GM12878 (cell line): ENCODE data around the gene FAM227B. TPM values are rescaled to one million over a fixed set of nuclear protein-coding genes. Genes with fewer than 3 reads are reported as not detected.

Experiments
- ATAC-seq: fragments of 200-7000 bp; cut with Tn5 transposase; 3 replicates; pipeline ENCODE4 v1.9.1; 2020; ENCODE audit warnings: mild to moderate bottlenecking, moderate library complexity
- BruUV-seq: library from RNA; stranded (reverse); fragments of 400-500 nt; replicated peaks from 2 replicates; lab custom pipeline; 2021; lab: Mats Ljungman, UMichigan
- CTCF ChIA-PET: fragments of 300-600 bp; sonication (Branson Sonifier 250); formaldehyde crosslinking; extraction: SDS; loops from one replicate; lab custom pipeline; 2021; ENCODE audit warnings: inconsistent platforms; lab: Yijun Ruan, JAX
- POLR2A ChIA-PET: fragments of 350-600 bp; formaldehyde crosslinking; extraction: SDS; loops from one replicate; lab custom pipeline; 2021; ENCODE audit warnings: inconsistent platforms; lab: Charles Lee
- RAD21 ChIA-PET: fragments of 300-600 bp; sonication (Branson Sonifier 250); formaldehyde crosslinking; loops from one replicate; lab custom pipeline; 2023; ENCODE audit warnings: antibody characterized with exemption; ENCODE audit not compliant: unreplicated experiment; lab: Charles Lee
- SMC1A ChIA-PET: fragments of 300-600 bp; sonication (Branson Sonifier 250); formaldehyde crosslinking; loops from one replicate; lab custom pipeline; 2023; ENCODE audit not compliant: unreplicated experiment, uncharacterized antibody; lab: Charles Lee
- DNase-seq: peaks from one replicate; pipeline ENCODE4 v3.0.0-alpha.2; 2011; ENCODE audit warnings: low read depth, low spot score
- FAIRE-seq: peaks from 3 replicates; lab custom pipeline; 2011; peaks lifted over from hg19 to GRCh38; lab: Jason Lieb, UNC
- H2AFZ ChIP-seq: 2 replicates; pipeline ENCODE4 v1.6.0; 2011; ENCODE audit warnings: low read depth, low read length, control low read depth; ENCODE audit not compliant: control insufficient read depth
- H3K27ac ChIP-seq: 2 replicates; pipeline ENCODE4 v1.5.1; 2011; ENCODE audit warnings: control low read depth; ENCODE audit not compliant: control insufficient read depth, insufficient read depth
- H3K27me3 ChIP-seq, 2 experiments: replicated peaks in 1 of 2; 2 replicates each; pipeline versions ENCODE4 v1.6.0 to v1.6.1; 2011; ENCODE audit warnings: low read length in 1 of 2; ENCODE audit not compliant: control insufficient read depth in 2 of 2, insufficient read depth in 2 of 2
- H3K36me3 ChIP-seq, 2 experiments: 2 replicates each; pipeline ENCODE4 v1.5.1; 2011; ENCODE audit warnings: low read length in 1 of 2; ENCODE audit not compliant: control insufficient read depth in 2 of 2, insufficient read depth in 2 of 2
- H3K4me1 ChIP-seq: 2 replicates; pipeline ENCODE4 v1.6.1; 2011; ENCODE audit warnings: mild to moderate bottlenecking, low read length, moderate library complexity, mixed read lengths; ENCODE audit not compliant: control insufficient read depth, insufficient read depth
- H3K4me2 ChIP-seq: 2 replicates; pipeline ENCODE4 v1.6.0; 2011; ENCODE audit warnings: control low read depth; ENCODE audit not compliant: control insufficient read depth, insufficient read depth
- H3K4me3 ChIP-seq: fragments of 200-600 bp; sonication (generic); 2 replicates; pipeline ENCODE4 v1.5.1; 2016
- H3K79me2 ChIP-seq: 2 replicates; pipeline ENCODE4 v1.6.0; 2011; ENCODE audit warnings: low read length; ENCODE audit not compliant: control insufficient read depth, insufficient read depth
- H3K9ac ChIP-seq: 2 replicates; pipeline ENCODE4 v1.8.0; 2011; ENCODE audit warnings: low read length, control low read depth, mixed read lengths; ENCODE audit not compliant: control insufficient read depth, insufficient read depth
- H3K9me3 ChIP-seq: replicated peaks from 3 replicates; pipeline ENCODE4 v1.5.1; 2011; ENCODE audit warnings: mild to moderate bottlenecking, low read length; ENCODE audit not compliant: control insufficient read depth, insufficient read depth
- H4K20me1 ChIP-seq: 2 replicates; pipeline ENCODE4 v1.6.0; 2011; ENCODE audit not compliant: control insufficient read depth, insufficient read depth
- ATF7 ChIP-seq: fragments of 450-650 bp; IDR thresholded peaks from 2 replicates; pipeline ENCODE4 v1.6.1; 2016; ENCODE audit warnings: low read depth, mild to moderate bottlenecking
- EGR1 ChIP-seq, 2 experiments: IDR thresholded peaks; 1 replicate in 1 of 2; 2 replicates in 1 of 2; pipeline ENCODE4 v1.6.1; 2011 to 2012; ENCODE audit warnings: low read depth in 2 of 2, low read length in 2 of 2, borderline replicate concordance in 1 of 2, mild to moderate bottlenecking in 1 of 2, moderate library complexity in 1 of 2
- GATAD2B ChIP-seq: fragments of 450-650 bp; conservative IDR thresholded peaks from 2 replicates; pipeline ENCODE4 v1.6.1; 2017; ENCODE audit warnings: low read depth, mild to moderate bottlenecking, moderate library complexity
- HDGF ChIP-seq: fragments of 450-650 bp; IDR thresholded peaks from 2 replicates; pipeline ENCODE4 v1.6.1; 2016; ENCODE audit warnings: antibody characterized with exemption
- KAT2A ChIP-seq: conservative IDR thresholded peaks from 2 replicates; pipeline ENCODE4 v1.6.1; 2011; ENCODE audit warnings: low read depth, low read length; ENCODE audit not compliant: control insufficient read depth
- MLLT1 ChIP-seq: fragments of 450-650 bp; IDR thresholded peaks from 2 replicates; pipeline ENCODE4 v1.6.1; 2016; ENCODE audit warnings: mild to moderate bottlenecking
- MTA2 ChIP-seq: fragments of 450-650 bp; IDR thresholded peaks from 2 replicates; pipeline ENCODE4 v1.6.1; 2016; ENCODE audit warnings: low read depth, mild to moderate bottlenecking, moderate library complexity
- POLR2AphosphoS5 ChIP-seq: IDR thresholded peaks from 2 replicates; pipeline ENCODE4 v1.6.1; 2011; ENCODE audit warnings: mild to moderate bottlenecking, low read length, inconsistent platforms
- RAD21 ChIP-seq: IDR thresholded peaks from 2 replicates; pipeline ENCODE4 v1.6.1; 2011; ENCODE audit warnings: mild to moderate bottlenecking, low read depth, low read length, moderate library complexity; ENCODE audit not compliant: insufficient read depth
- SRF ChIP-seq, 2 experiments: IDR thresholded peaks; 2 replicates each; pipeline ENCODE4 v1.6.1; 2011; ENCODE audit warnings: low read depth in 2 of 2, low read length in 2 of 2, mild to moderate bottlenecking in 1 of 2, moderate library complexity in 1 of 2
- SUZ12 ChIP-seq: fragments of 200-600 bp; sonication (generic); IDR thresholded peaks from one replicate; pipeline ENCODE4 v1.6.1; 2018; ENCODE audit warnings: antibody characterized with exemption, mild to moderate bottlenecking; ENCODE audit not compliant: unreplicated experiment
- TCF7 ChIP-seq: IDR thresholded peaks from 2 replicates; pipeline ENCODE4 v1.6.1; 2014; ENCODE audit warnings: antibody characterized with exemption, borderline replicate concordance
- WRNIP1 ChIP-seq: IDR thresholded peaks from 2 replicates; pipeline ENCODE4 v1.6.1; 2011; ENCODE audit warnings: low read depth, low read length, improper control_type of control experiment, borderline replicate concordance
- YBX1 ChIP-seq: fragments of 450-650 bp; IDR thresholded peaks from 2 replicates; pipeline ENCODE4 v1.6.1; 2016; ENCODE audit warnings: antibody characterized with exemption
- ZNF207 ChIP-seq: fragments of 450-650 bp; IDR thresholded peaks from 2 replicates; pipeline ENCODE4 v1.6.1; 2014; ENCODE audit warnings: antibody characterized with exemption, mild to moderate bottlenecking, borderline replicate concordance
- WGBS: methylation state at CpG from one replicate; pipeline ENCODE4 v1.1.6; 2016; ENCODE audit warnings: low lambda C conversion rate; ENCODE audit not compliant: insufficient replicate concordance, insufficient coverage; ENCODE audit errors: missing lambda C conversion rate; 5-methylcytosine and 5-hydroxymethylcytosine counted together
- in situ Hi-C: fragments of 300-500 bp; cut with MboI; formaldehyde crosslinking; loops from 9 replicates; pipeline ENCODE4 v1.14.3; 2018; ENCODE audit warnings: mixed read lengths
- intact Hi-C: fragments of 100-400 bp; cut with micrococcal nuclease; formaldehyde crosslinking; loops from one replicate; pipeline ENCODE4 v1.14.2; 2022; ENCODE audit not compliant: unreplicated experiment
- polyA plus RNA-seq, 11 experiments: library from polyadenylated mRNA; depleted of rRNA in 4 of 11; unstranded in 6 of 11; stranded (reverse) in 5 of 11; fragments of >200 nt; fragmentation: Nextera tagmentation in 4 of 11; fragmentation: Illumina TruSeq in 1 of 11; extraction: Ambion mirVana in 4 of 11; extraction: Trizol in 1 of 11; gene quantifications; 1 replicate in 1 of 11; 2 replicates in 10 of 11; pipeline versions ENCODE4 v1.2.1 to v1.2.3, GENCODE V29; 2011 to 2016; ENCODE audit warnings: inconsistent platforms in 2 of 11, missing spikeins in 2 of 11, low read depth in 1 of 11
- total RNA-seq, 4 experiments: library from RNA; depleted of rRNA in 3 of 4; stranded (reverse); fragments of >200 nt in 3 of 4; fragmentation: Illumina TruSeq in 1 of 4; extraction: Trizol in 1 of 4; gene quantifications; 2 replicates each; pipeline versions ENCODE4 v1.2.1 to v1.2.3, GENCODE V29; 2013 to 2021
- TF ChIP-seq, protein P1 (sequence below): fragments of 450-650 bp; IDR thresholded peaks from 2 replicates; pipeline ENCODE4 v1.6.1; 2017; ENCODE audit warnings: mild to moderate bottlenecking, moderate library complexity

The FAM227B gene
- total and polyA plus RNA-seq, 10 of the 15 experiments (the other 5 are each of a cell fraction or from before 2014, with no cell fraction given): 3.9 to 12.6 (median 6.9) TPM

DNA sequence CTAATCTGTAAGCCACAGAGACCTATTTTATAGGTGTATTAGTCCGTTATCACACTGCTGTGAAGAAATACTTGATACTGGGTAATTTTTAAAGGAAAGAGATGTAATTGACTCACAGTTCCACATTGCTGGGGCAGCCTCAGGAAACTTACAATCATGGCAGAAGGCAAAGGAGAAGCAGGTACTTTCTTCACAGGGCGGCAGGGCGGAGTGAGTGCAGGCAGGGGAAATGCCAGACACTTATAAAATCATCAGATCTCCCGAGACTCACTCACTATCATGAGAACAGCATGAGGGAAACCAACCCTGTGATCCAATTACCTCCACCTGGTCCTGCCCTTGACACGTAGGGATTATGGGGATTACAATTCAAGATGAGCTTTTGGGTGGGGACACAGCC is 341.9 kb downstream of the FAM227B start:
- no TSS peak for BruUV-seq
- H3K4me1 ChIP-seq: no peaks in the 10 kb centered on the region
- H3K36me3 ChIP-seq: no peaks in the 10 kb centered on the region
- no peak overlapping the region for H3K27ac ChIP-seq
- in situ Hi-C loops (no loop called here), intact Hi-C loops (no loop called here)
- no peak for ATAC-seq
- ChIA-PET RAD21 (no interaction called here), POLR2A (no interaction called here), SMC1A (no interaction called here), CTCF (no interaction called here)
- H3K79me2 ChIP-seq: no peaks in the 10 kb centered on the region
- H3K4me2 ChIP-seq: no peak overlapping the region
- 100% methylated on average over 5 of the region's 5 CpGs for WGBS
- no peak overlapping the region for H3K9ac ChIP-seq
- no peaks in the 10 kb centered on the region for H3K27me3 ChIP-seq
- no peaks in the 10 kb centered on the region for H3K9me3 ChIP-seq
- no peaks in the 10 kb centered on the region for H4K20me1 ChIP-seq
- TF ChIP-seq MTA2 (no peak), GATAD2B (no peak), EGR1 (IDR thresholded peaks at IDR 0.05; ENCODE audit: borderline replicate concordance in 1 of 2, low read depth in 2 of 2, low read length in 2 of 2) (no peak), TCF7 (no peak), MLLT1 (no peak), RAD21 (no peak), YBX1 (no peak), WRNIP1 (no peak), HDGF (no peak), SUZ12 (no peak), KAT2A (no peak), SRF (IDR thresholded peaks at IDR 0.05; ENCODE audit: low read depth in 2 of 2, low read length in 2 of 2) (no peak), ZNF207 (no peak), ATF7 (no peak), POLR2AphosphoS5 (no peak)
- TF ChIP-seq, protein P1, sequence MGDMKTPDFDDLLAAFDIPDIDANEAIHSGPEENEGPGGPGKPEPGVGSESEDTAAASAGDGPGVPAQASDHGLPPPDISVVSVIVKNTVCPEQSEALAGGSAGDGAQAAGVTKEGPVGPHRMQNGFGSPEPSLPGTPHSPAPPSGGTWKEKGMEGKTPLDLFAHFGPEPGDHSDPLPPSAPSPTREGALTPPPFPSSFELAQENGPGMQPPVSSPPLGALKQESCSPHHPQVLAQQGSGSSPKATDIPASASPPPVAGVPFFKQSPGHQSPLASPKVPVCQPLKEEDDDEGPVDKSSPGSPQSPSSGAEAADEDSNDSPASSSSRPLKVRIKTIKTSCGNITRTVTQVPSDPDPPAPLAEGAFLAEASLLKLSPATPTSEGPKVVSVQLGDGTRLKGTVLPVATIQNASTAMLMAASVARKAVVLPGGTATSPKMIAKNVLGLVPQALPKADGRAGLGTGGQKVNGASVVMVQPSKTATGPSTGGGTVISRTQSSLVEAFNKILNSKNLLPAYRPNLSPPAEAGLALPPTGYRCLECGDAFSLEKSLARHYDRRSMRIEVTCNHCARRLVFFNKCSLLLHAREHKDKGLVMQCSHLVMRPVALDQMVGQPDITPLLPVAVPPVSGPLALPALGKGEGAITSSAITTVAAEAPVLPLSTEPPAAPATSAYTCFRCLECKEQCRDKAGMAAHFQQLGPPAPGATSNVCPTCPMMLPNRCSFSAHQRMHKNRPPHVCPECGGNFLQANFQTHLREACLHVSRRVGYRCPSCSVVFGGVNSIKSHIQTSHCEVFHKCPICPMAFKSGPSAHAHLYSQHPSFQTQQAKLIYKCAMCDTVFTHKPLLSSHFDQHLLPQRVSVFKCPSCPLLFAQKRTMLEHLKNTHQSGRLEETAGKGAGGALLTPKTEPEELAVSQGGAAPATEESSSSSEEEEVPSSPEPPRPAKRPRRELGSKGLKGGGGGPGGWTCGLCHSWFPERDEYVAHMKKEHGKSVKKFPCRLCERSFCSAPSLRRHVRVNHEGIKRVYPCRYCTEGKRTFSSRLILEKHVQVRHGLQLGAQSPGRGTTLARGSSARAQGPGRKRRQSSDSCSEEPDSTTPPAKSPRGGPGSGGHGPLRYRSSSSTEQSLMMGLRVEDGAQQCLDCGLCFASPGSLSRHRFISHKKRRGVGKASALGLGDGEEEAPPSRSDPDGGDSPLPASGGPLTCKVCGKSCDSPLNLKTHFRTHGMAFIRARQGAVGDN: no peak
- H2AFZ ChIP-seq: no peak overlapping the region
- no peak for DNase-seq
- H3K4me3 ChIP-seq: no peak overlapping the region
- FAIRE-seq: no peak
